ENCODE measurements around the gene NFKB2.

NFKB2 gene

DNA sequence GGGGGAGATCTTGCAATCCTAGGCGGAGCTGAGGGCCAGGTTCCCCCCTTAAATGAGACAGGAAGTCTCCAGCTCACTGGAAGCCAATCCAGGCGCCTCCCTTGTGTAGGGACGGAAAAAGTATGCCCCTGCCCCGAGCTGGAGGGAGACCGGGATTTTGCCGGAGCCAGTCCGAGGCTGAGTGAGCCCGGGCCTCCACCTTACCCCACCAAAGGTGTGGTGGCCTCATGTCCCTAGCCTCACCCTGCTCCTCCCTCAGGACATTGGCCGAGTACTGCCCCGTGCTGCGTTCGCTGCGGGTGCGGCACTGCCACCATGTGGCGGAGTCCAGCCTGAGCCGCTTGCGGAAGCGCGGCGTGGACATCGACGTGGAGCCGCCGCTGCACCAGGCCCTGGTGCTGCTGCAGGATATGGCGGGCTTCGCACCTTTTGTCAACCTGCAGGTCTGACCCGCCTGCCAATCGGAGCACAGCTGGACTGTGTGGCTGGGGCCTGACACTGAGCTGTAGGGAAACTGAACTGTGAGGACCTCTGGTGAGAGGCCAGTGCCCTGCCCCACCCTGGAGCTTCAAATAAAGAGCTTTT, 27.1 kb downstream of the NFKB2 start:
- peak; percentile 61 for DNase-seq (ENCODE audit: low spot score)

DNA sequence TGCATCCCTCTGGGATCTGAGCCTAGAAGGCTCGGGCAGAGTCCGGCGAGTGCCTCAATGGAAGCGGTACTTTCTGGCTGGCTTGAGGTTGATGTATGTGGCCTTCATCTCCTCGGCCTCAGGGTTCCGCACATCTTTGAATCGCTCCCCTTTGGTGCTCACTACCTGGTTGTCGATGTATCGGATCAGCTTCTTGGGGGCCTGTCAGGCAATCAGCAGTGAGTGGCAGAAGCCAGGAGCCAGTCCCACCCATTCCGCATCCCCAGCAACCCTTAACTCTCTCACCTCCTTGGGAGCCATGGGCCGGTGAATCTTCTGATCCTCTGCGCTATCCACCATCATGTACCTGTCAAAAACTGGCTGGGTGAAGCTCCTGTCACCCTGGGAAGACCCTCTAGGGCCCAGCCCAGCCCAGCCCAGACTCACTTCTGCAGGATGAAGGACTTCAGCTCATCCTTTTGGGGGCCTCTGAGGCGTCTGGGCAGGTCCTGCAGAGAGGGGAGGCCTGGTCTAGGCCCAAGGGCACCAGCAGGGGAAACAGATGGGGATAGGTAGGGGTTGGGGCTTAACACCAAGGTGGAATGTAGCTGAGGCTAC, 28.0 kb downstream of the NFKB2 start:
- DNase-seq (ENCODE audit: low spot score) = no peak

DNA sequence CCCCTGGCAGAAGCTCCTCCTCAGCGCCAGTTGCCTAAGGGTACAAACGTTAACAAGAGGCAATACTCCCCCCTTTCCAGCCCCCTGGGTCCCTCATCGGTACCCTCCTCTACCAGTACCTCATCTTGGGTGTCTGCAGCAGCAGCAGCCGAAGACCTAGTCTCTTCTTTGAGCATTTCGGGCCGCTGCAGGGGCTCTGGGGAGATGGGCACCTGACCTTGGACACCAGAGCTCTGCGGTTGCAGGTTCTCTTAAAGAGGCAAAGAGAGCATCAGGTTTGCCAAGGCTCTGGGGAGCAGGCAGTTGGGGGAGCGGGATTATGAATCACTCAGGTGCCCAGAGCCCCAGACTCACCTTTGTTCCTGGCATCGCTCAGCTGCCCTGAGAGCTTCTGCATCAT, 28.6 kb downstream of the NFKB2 start:
- no peak for DNase-seq (ENCODE audit: low spot score)

DNA sequence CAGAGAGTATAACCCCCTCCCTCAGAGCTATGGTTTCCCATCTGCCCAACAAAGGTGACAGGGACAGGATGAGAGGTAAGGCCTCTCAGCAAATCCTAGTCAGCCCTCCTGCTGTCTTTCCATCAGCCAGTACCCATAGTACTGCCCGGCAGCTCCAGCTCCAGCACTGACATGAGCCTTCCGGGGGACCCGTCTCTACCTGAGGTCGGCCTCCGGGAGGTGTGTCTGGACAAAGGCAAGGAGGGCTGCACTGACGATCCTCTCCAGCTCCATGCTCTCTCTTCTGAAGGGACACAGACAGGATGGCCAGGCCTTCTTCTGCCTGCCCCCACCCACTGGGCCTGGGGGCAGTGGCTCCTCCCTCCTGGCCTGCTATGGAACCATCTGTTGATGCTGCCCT, 29.4 kb downstream of the NFKB2 start:
- DNase-seq (ENCODE audit: low spot score) = no peak

DNA sequence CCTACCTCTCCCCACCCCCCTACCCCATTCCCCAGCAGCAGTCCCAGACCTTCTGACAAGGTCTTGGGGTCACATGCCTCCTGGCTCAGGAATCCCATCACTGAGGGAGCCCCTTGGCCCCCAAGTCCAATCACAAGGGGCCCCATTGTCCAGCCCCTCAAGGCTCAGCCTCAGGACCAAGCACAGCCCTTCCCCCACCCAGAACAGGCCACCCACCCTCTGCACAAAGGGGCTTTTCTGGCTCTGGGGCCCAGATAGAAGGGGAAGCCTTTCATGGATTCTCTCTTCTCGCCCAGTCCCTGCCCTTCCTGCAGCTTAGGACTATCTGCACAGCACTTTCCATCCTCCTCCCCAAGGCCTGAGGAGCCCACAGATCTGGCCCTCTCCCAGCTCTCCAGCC, 29.9 kb downstream of the NFKB2 start:
- DNase-seq (ENCODE audit: low spot score) = no peak

DNA sequence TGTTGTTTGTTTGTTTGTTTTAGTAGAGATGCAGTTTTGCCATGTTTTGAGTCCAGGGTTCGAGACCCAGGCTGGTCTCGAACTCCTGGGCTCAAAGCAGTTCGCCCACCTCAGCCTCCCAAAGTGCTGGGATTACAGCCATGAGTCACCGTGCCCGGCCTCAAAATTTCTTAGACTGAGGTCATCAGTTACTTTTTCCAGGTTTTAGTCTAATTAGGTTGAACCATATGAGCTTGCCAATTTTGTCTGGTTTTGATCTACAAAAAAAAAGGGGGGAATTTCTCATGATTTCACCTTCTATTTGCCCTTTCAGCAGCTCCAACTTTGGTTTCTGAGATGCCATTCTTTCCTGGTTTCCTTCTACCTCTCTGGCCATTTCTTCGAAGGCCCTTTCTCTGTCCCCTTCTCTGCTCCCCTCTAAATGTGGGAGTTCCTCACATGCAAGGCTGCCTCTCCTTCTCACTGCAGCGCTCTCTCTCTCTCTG, 31.3 kb downstream of the NFKB2 start:
- DNase-seq (ENCODE audit: low spot score) = no peak

DNA sequence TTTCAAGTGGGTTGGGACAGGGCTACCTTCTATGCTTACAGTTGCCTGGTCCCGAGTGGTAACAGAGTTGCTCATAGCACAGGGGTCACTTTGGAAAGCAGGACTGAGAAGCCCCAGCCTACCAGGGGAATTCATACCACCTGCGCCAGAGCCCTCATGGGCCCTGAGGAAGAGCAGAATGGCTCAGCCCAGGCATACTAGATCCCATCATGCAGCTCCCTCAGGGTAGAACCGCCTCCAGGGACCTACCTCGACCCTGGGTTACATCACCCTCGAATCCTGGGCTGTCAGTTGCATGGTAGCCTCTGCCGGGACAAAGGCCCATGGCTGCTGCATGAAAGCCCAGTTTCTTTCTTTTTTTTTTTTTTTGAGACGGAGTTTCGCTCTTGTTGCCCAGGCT, 34.0 kb downstream of the NFKB2 start:
- no peak for DNase-seq (ENCODE audit: low spot score)

DNA sequence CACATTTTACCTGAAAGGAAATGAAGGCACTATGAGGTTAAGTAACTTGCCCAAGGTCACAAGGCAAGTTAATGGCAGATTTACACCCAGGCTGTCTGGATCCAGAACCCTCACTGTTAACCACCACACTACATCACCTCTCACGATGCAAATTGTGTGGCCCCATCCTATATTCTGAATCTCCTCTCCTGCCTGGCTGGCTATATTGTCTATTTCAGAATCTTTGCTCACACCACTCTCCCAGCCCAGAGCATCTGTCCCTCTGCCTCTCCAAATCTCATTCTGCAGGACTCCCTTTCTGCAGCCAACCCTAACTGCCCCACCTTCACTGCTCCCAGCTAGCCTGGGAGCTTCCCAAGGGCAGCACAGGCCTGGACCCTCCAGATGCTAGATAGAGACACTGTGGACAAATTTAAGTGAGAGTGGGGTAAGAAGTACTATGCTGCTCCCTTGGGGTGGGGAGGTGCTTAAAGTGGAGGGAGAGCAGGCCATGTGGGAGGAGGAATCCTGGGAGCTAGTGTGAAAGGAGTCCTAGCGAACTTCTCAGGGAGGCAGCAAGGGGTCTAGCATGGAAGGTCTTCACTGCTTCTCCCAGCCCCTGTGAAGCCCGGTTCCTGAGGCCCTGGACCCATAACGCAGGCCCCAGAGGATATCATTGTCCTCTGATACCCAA, 36.1 kb downstream of the NFKB2 start:
- DNase-seq (ENCODE audit: low spot score) = no peak

DNA sequence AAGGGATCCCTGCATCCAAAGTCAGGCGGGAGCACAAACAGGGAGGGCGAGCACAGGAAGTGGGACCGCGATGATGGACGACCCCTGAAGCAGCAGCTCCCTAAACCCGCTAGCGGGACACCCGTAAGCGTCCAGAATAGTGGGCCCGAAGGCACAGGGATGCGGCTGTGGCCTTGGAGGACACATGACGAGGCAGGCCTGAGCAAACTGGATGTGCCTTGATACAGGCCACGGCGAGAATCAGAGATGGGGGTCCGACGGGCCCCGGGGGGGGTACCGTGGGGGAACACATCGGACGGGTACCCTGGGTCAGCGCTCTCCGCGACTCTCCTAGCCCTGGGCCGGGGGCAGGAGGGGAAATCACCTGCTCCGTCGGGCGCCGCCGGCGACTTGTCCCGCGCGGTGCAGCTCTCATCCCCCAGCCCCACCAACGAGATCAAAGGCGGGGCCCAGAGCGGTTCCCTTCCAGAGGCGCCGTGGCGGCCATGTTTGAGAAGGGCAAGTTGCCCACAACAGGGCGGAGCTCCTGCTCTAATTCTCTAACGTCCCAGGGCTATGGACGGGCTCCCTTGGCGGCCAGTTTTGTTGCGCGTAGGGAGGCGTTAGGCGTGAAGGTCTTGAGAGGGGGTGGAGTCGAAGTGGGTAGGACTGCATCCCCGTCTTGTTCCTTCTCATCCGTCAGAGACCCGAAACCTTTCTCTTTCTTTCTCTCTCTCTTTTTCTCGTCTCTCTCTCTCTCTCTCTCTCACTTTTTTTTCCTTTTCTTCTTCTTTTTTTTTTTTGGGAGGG, 36.9 kb downstream of the NFKB2 start, which contains the start of gene CUEDC2:
CUEDC2 (minus strand) TSS at position 413 of the 789 bp plus-strand sequence. CDS start 7,386 bp downstream, outside the sequence.
- DNase-seq (ENCODE audit: low spot score) = peak; percentile 96

DNA sequence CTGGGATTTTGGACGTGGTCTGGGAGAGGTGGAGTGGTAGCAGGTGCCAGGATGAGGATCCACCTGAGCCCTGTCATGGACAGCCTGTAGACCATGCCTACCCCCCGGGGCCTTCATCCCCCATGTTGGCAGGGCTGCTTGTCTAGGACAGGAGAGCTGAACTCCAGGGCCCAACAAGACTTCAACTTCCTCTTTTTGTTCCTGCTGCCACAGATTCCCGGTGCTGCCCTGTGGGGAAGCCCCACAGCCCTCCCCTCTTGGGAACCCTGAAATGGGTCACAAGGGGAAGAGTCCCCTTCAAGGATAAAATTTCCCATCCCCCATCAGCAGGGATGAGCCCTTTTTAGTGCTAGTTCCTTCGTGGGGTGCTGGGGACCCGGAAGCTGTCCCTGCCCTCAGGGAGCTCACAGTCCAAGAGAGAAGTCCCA, 38.1 kb downstream of the NFKB2 start:
- no peak for DNase-seq (ENCODE audit: low spot score)

DNA sequence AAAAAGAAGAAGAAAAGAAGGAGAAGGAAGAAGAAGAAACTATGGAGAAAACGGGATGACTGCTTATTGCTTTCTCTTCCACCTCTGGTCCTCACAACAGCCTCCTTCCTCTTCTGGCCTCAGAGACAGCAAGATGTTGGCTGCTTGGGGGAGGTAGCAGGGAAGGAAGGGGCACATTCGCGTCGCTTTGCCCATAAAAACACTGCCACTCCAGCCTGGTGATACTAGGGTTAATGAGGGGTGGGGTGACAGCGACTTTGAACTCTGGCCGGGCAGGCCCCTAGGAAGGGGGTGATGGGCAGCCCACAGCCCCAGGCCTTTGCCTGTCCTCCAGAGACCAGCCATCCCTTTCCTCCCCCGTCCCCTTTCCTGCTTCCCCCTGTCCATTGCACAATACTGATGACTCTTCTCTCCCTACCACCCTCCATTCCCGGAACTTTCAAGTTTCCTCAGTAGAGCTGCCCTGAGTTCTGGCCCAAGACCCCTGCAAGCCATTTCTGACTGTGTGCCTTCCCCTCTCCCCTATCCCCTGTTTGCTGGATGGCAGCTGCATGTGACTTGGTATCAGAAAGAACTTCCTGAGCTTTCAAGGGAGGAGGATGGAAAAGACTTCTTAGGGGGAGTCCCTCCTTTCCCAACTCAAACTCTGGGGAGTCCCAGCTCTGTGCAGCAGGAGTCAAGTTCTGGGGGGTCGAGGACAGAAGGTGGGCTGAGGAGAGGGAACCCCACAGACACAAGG, 39.1 kb downstream of the NFKB2 start:
- DNase-seq (ENCODE audit: low spot score) = no peak

DNA sequence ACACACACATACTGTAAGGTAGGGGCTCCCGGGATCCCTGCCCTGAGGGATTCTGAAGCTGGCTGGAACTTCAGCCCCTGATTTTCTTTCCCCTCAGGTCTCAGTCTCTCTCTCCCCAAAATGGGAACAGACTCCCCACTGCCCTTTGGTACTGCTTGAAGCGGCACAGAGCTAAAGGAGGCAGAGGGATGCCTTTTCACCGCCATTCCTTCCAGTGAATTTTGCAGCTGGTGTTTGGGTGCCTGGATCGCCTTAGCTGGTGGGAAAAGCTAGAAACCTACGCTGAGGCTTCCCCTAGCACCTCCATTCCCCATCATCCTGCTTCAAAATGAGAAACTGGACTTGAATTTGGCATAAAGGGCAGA, 39.6 kb downstream of the NFKB2 start:
- no peak for DNase-seq (ENCODE audit: low spot score)

DNA sequence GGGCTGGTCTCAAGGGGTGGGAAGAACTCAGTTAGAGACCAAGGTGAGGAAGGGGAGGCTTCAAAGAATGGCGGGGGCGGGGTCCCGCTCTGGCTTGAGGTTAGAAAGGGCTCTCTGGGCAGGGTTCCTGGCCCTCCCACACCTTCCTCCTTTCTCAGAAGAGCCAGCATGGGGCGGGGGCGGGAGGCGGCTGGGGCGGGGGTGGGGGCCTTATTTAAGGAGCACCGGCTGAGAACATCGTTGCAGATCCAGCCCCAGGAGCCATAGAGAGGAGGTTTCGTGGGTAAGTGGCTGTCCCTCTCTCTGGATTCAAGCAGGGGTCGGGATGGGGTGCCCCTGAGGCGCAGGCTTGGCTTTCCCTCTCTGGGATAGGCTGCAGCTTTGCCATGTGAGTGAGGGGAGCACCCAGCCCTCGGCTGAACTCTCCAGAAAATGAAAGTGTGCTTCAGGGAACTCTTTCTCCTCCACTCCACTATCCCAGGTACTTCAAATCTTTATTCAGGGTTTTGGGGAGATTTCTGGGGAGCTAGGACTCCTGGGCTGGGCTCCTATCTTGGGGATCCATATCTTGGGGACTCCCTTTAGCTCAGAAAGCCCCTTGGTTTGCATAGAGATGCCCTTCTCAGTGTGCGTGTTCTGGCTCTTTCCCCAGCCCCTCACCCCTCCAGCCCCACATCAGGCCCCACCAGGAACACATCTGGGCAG, 40.2 kb downstream of the NFKB2 start:
- no peak for DNase-seq (ENCODE audit: low spot score)

DNA sequence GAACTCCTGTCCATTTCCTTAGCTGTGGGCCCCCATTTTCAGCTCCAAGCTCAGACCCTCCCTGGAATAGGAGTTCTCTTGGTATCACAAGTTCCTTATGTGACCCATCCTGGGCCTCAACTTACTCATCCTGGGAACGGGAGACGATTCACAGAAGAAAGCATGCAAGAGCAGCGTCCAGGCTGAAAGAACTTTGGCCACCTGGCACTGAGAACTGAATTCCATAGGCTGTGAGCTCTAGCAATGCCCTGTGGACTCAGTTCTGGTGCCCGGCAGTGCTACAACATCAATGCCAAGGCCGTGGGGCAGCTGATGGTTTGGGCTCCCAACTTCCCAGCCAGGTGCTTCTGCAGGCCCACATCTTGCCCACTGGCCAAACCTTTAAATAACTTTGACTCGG, 40.8 kb downstream of the NFKB2 start:
- DNase-seq (ENCODE audit: low spot score) = no peak

DNA sequence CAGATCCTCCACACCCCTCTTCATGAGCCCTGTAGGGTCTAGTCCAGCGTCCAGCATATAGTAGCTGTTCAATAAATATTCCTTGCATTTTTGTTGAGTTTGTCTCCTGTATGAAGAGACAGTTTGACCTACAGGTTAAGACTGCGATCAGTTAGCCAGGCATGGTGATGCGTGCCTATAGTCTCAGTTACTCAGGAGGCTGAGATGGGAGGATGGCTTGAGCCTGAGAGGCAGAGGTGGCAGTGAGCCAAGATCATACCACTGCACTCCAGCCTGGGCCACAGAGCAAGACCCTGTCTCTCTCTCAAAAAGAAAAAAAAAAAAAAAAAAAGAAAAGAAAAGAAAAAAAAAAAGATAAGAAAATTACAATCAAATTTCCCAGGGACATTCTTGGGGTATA, 42.0 kb downstream of the NFKB2 start:
- DNase-seq (ENCODE audit: low spot score) = no peak

DNA sequence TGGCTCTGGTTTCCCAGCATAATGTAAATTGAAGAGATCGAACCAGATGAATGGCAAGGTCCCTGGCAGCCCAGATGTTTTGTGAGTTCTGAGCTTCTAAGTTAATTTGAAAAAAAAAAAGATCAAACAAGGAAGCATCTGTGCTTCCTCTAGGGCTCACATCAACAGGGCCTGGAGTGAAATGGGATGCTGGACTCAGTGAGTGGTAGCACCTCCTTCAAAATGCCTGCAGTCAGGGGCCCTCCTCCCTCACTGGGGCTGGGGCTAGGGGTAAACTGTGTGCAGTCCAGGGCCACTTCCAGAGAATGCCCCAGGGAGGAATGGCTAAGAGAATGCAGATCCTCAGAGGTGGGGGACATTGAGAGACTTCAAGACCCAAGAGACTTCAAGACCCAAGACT, 42.9 kb downstream of the NFKB2 start:
- DNase-seq (ENCODE audit: low spot score) = no peak

DNA sequence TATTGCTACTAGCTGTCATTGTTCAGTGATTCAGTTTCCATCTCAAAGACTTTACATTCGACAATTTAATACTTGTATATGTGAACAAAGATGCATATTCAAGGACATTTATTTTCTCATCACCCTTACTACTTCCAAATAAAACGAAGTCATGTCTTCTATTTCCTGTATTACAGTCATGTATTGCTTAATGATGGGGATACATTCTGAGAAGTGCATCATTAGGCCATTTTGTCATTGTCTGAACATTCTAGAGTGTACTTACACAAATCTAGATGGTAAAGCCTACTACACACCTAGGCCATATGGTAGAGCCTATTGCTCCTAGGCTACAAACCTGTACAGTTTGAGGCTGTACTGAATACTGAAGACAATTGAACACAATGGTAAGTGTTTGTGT, 49.3 kb downstream of the NFKB2 start:
- no peak for DNase-seq (ENCODE audit: low spot score)

DNA sequence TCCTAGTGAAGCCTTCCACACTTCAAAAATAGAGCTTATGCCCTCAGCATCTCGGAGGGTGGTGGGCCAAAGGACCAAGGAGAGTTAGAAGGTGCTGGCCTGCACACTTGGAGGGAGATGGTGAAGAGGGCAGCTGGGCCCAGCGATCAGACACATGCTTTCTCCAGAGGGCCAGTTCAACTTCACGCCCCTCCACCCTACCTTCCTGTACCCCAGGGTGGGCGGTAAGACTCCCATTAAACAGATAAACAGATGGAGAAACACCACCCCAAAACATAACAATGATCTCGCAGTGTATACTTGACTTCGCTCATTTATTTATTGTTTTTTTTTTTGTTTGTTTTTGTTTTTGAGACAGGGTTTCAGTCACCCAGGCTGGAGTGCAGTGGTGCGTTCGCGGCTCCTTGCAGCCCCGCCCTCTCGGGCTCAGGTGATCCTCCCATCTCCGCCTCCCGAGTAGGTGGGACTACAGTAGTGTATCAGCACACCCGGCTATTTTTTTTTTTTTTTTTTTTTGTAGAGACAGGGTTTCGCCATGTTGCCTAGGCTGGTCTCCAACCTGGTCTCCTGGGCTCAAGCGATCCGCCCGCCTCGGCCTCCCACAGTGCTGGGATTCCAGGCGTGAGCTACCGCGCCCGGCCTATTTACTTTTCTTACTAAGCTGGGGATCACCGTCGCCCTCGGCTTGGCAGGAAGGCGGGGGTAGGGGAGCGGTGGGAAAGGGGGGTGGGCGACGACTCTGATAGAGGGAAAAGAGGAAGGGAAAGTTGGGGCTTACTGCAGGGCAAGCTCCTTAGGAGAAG, 54.0 kb downstream of the NFKB2 start:
- no peak for DNase-seq (ENCODE audit: low spot score)

DNA sequence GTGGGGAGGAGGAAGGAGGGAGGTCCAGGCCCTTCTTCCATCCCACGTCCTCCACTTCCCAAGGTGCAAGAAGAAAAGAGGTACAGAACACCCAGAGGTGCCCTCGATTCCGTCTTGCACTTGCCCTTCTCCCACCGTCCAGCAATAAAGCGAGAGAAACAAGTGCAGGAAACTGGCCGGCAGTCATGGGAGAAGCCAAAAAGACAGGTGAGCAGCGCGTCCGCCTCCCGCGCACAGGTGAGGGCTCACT, 54.5 kb downstream of the NFKB2 start:
- no peak for DNase-seq (ENCODE audit: low spot score)

DNA sequence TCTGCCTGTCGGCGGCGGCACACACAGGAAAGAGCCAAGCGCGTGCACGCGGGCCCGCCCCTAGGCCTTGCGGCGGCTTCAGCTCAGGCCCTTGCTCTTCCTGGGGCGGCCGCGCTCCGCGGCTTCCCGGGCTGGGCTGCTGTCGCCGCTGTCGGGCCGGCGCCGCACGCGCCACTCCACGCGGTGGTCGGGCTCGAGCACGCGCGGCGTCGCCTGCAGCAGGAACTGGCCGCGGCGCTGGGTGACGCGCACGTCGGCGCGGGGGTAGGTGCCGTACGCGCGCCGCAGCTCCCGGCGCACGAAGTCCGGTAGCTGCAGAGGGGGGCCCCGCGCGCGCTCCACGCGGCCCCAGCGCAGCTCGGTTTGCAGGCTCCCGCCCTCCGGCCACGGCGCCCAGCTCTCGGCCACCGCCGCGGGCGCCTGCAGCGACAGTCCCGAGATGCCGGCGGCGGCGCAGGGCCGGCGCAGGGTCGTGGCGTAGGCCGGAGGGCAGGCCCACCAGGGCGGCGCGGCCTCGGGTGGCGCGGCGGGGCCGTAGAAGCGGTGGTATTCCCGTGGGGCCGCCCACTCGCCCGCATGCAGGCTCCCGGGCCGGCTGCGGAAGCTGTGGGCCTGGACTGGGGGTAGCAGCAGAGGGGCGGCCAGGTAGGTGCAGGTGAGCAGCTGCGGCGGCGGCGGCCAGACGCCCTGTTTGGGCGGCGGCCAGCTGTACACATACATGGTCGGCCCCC, 55.0 kb downstream of the NFKB2 start:
- peak; percentile 60 for DNase-seq (ENCODE audit: low spot score)
